HG02678 (cell line): ENCODE data around the gene MDM1.

Source experiments
- ATAC-seq: cut with Tn5 transposase; IDR thresholded peaks from one replicate; pipeline ENCODE4 v1.9.1; 2021; ENCODE audit warnings: mild to moderate bottlenecking, moderate library complexity; ENCODE audit not compliant: unreplicated experiment

Gene MDM1

DNA sequence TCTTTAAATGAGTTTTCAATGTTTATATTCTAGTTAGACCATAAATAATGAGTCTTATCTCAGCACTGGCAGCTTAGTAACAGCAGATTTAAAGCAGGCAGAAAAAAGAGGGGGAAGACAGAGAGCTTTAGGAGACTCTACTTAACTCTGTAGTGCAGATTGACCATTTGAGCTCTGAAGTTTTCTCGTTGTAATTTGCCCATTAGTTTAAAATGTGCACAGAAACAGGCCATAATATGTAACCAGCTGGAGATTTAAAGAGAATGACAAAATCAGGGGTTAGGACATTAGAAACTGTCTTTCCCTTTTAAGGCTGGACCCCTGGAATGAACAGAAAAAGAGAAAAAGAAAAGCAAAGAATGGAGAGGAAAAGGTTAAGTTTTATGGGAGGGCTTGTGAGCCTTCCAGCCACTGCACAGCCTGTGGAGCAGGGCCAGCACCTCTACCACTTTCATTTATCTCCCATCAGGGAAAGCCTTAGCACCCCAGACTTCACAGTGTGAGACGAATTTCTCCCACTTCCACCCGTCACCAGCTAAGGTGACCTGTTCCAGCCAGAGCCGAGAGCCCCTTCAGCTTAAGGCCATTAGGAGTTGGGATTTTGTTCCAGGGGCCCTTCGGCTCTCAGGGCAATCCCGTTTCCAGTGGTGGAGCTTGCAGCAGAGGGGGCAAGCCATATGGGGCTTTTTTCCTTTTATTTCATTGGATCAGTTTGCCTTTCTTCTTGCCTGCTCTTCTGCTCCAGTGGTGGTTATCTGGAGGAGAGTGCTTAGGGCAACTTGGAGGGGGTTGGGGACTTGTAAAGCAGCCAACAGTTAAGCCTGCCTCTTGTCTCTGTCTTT lies 86.8 kb downstream of the MDM1 start:
- no peak for ATAC-seq
